HG03159 (cell line): Measurements from ENCODE around the gene MAPK1IP1L.
"Not testable (repeated sequence)": the region's sequence is repeated elsewhere in the genome, so short reads cannot be mapped to it uniquely, and the experiment has no call there.

Source experiments
- ATAC-seq: cut with Tn5 transposase; IDR thresholded peaks from one replicate; pipeline ENCODE4 v1.9.1; 2021; ENCODE audit warnings: mild to moderate bottlenecking, moderate library complexity; ENCODE audit not compliant: unreplicated experiment

Gene MAPK1IP1L

DNA sequence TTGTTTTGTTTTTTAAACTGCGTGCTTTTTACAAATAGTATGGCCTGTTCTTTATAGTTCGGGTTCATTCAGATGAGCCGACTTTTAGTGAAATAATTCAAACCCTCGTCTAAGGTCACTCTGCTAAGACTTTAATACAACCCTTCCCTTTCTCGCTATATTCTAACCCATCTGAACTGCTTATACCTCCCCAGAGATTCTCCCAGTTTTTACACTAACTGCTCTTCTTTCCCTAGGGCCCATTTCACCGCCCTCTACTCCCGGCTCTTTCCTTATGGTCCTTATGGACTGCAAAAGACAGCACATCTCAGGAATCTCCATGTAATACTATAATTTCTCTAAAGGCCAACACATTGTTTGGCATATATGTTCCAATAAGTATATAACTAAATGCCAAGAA, 2.1 kb downstream of the MAPK1IP1L start:
- ATAC-seq = no peak

DNA sequence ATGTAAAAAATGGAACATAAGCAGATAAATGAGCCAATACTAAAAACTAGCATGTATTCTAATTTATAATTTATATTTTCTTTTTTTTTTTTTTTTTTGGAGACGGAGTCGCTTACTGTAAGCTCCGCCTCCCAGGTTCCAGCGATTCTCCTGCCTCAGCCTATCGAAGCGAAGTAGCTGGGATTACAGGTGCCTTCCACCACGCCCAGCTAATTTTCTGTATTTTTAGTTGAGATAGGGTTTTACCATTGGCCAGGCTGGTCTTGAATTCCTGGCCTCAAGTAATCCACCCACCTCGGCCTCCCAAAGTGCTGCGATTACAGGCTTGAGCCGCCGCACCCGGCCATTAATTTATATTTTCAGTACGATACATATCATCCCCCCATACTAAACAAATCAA, 2.7 kb downstream of the MAPK1IP1L start:
- no peak for ATAC-seq

- ATAC-seq = no peak
These were observed 6.5 kb downstream of the MAPK1IP1L start for GRCh38 chr14:55057919-55058318.

DNA sequence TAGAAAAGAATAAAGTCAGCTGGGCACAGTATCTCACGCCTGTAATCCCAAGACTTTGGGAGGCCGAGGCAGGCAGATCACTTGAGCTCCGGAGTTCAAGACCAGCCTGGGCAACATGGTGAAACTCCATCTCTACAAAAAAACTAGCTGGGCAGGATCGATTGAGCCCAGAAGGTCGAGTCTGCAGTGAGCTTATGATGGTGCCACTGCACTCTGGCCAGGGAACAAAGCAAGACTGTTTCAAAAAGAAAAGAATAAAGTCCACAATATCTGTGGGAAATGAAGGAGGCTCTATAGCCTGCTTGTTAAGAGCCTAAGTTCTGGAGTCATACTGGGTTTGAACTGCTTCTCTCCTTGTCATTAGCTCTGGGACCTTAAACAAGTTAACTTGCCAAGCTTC, 7.9 kb downstream of the MAPK1IP1L start:
- ATAC-seq = no peak

DNA sequence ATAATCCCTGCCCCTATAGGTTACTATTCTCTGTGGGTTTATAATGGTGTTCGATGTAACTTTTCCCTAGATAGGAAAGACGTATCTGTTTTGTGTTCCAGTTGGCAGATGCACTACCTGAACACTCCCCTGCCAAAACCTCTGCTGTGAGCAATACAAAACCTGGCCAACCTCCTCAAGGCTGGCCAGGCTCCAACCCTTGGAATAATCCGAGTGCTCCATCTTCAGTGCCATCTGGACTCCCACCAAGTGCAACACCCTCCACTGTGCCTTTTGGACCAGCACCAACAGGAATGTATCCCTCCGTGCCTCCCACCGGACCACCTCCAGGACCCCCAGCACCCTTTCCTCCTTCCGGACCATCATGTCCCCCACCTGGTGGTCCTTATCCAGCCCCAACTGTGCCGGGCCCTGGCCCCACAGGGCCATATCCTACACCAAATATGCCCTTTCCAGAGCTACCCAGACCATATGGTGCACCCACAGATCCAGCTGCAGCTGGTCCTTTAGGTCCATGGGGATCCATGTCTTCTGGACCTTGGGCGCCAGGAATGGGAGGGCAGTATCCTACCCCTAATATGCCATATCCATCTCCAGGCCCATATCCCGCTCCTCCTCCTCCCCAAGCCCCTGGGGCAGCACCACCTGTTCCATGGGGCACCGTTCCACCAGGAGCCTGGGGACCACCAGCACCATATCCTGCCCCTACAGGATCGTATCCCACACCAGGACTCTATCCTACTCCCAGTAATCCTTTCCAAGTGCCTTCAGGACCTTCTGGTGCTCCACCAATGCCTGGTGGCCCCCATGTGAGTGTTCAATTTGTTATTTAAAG, 11.3 kb downstream of the MAPK1IP1L start:
- no peak for ATAC-seq

GRCh38 chr14:55064896-55065295, 13.4 kb downstream of the MAPK1IP1L start:
- ATAC-seq = not testable (repeated sequence)

DNA sequence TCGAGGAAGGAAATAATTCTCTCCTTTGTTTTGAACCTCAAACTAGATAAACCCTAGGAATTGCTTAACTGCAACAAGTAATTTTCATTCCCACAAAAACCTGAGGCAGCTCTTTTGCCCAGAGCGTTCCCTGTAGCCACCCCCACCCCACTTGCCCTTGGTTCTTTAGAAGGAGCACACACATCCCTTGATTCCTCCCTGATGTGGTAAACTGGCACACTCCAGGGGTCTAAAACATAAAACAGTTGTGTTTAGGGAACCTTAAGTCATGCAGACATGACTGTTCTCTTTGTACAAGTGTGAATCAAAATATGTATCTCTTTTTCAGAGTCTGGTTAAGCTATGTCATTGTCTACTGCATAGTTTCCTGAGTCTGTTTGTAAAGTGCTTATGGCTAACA, 14.0 kb downstream of the MAPK1IP1L start:
- ATAC-seq = no peak

- no peak for ATAC-seq
These were observed 14.8 kb downstream of the MAPK1IP1L start for GRCh38 chr14:55066223-55066622.

DNA sequence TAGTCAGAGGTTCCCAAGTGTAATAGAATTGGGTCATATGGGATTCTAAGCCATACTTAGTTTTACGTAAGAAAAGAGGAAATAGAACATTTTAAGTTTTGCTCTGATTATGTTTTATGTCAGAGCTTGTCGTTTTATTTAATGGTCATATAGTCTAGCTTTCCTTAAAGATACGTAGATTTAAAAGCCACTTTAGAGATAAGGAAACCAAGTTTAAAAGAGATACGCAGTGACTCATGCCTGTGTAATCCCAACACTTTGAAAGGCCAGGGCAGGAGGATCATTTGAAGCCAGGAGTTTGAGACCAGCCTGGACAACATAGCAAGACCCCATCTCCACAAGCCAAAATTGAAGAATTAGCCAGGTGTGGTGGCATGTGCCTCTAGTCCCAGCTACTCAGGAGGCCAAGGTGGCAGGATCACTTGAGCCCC, 19.5 kb downstream of the MAPK1IP1L start:
- no peak for ATAC-seq

DNA sequence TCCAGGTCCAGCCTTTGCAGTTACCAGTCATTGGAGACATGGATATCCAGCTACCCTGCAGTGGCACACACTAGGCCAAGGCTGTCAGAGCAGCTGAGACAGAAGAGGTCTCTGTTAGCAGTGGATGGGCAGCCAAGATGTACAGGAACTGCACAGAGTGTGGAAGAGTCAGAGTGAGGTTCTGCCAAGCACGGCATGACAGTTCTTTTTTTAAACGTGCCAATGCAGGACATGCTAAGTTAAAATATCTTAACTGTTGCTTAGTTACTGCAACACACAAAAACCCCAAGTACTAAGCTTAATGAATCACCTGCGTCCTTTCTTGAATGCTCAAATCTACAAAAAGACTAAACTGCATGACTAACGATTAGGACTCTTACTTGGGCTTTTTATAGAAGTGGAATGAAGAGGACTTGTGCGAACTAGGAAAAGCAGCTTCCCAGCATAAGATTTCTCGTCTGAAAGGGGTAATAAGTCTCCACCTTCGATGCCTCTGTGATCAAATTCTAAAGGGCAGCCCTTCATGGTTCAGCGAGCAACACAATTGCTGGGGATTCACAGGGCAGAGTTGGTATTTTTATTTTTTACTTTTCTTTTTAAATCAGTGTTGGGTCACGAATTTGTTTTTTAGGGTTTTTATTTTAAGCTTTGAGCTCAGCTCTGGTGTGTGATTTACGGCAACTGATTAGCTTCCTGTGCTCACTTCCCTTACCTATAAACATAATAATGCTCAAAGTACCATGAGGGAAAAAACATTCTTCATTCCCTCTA, 20.6 kb downstream of the MAPK1IP1L start:
- ATAC-seq = peak; percentile 56

- no peak for ATAC-seq
These were observed 22.4 kb downstream of the MAPK1IP1L start for GRCh38 chr14:55073856-55074255.

DNA sequence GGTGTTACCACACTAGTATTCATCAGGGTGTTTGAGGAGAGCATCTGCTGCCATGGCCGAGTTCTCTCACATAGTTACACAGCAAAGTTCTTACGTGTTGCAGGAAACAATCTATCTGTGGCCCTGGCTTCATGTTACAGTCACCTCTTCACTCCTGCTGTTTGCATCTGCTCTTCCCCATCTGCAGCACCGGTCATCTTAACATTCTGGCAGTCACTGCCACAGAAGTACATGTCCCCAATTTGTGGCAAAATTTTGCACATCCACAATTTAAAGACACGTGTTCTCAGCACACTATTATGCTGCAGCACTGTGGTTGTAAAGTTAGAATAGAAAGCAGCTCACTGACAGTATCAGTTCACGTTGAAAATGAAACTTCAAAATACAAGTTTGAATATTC, 23.2 kb downstream of the MAPK1IP1L start:
- ATAC-seq = peak; percentile 50

- no peak for ATAC-seq
These were observed 24.3 kb downstream of the MAPK1IP1L start for GRCh38 chr14:55075628-55076175.

- peak; percentile 36 for ATAC-seq
These were observed 26.0 kb downstream of the MAPK1IP1L start for GRCh38 chr14:55077170-55078151.

DNA sequence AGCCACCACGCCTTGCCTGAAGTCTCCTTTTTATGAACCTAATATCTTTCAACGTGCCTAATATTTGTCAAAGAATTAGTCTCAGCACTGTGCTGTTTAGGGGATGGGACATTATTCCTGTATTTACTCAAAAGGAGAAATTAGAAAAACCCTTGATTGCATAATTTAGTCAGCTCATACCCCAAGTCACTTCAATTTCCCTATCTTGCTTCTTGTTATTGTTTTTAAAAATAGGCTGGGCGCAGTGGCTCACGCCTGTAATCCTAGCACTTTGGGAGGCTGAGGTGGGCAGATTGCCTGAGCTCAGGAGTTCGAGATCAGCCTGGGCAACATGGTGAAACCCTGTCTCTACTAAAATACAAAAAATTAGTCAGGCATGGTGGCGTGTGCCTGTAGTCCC, 28.5 kb downstream of the MAPK1IP1L start:
- not testable (repeated sequence) for ATAC-seq

GRCh38 chr14:55084401-55085059, 33.1 kb downstream of the MAPK1IP1L start:
- no peak for ATAC-seq

GRCh38 chr14:55085060-55085660, 33.7 kb downstream of the MAPK1IP1L start:
- ATAC-seq = no peak

DNA sequence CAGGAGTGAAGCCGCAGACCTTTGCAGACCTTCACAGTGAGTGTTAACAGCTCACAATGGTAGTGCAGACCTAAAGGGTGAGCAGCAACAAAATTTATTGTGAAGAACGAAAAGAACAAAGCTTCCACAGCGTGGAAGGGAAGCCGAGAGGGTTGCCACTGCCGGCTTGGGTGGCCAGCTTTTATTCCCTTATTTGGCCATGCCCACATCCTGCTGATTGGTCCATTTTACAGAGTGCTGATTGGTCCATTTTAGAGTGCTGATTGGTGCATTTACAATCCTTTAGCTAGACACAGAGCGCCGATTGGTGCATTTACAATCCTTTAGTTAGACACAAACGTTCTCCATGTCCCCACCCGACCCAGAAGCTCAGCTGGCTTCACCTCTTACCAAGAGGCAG, 35.5 kb downstream of the MAPK1IP1L start:
- no peak for ATAC-seq

- ATAC-seq = no peak
These were observed 36.9 kb downstream of the MAPK1IP1L start for GRCh38 chr14:55088356-55088755.

GRCh38 chr14:55092341-55092740, 40.9 kb downstream of the MAPK1IP1L start:
- no peak for ATAC-seq
